Parathyroid adenoma (tissue), 2 donors: Measurements from ENCODE around the gene HDAC3.
A peak's percentile ranks its signal among the peaks of the same experiment; 100 is the strongest.

Experiments
- H2AFZ ChIP-seq: fragments of 300-600 bp; sonication (generic); one replicate; pipeline ENCODE4 v1.7.0; 2017; ENCODE audit warnings: antibody characterized with exemption, mild to moderate bottlenecking
- H3K27ac ChIP-seq: fragments of 300-600 bp; sonication (generic); one replicate; pipeline ENCODE4 v1.7.0; 2017
- H3K27me3 ChIP-seq: fragments of 300-600 bp; sonication (generic); one replicate; pipeline ENCODE4 v1.7.0; 2017; ENCODE audit warnings: low read length; ENCODE audit not compliant: control insufficient read depth, insufficient read depth
- H3K36me3 ChIP-seq: fragments of 300-600 bp; sonication (generic); one replicate; pipeline ENCODE4 v1.7.0; 2017; ENCODE audit warnings: low read length; ENCODE audit not compliant: control insufficient read depth, insufficient read depth
- H3K4me1 ChIP-seq: fragments of 300-600 bp; sonication (generic); one replicate; pipeline ENCODE4 v1.7.0; 2017; ENCODE audit warnings: control low read depth
- H3K4me2 ChIP-seq: fragments of 300-600 bp; sonication (generic); one replicate; pipeline ENCODE4 v1.7.0; 2017; ENCODE audit warnings: low read length
- H3K4me3 ChIP-seq: fragments of 300-600 bp; sonication (generic); one replicate; pipeline ENCODE4 v1.7.0; 2017; ENCODE audit warnings: low read depth, low read length
- H3K79me2 ChIP-seq: fragments of 300-600 bp; sonication (generic); one replicate; pipeline ENCODE4 v1.7.0; 2017; ENCODE audit warnings: control low read depth
- H3K9ac ChIP-seq: fragments of 300-600 bp; sonication (generic); one replicate; pipeline ENCODE4 v1.7.0; 2017; ENCODE audit warnings: mild to moderate bottlenecking
- H3K9me3 ChIP-seq: fragments of 300-600 bp; sonication (generic); one replicate; pipeline ENCODE4 v1.7.0; 2017; ENCODE audit warnings: low read length; ENCODE audit not compliant: control insufficient read depth
- TF ChIP-seq, protein P1 (sequence below): fragments of 300-600 bp; sonication (generic); IDR thresholded peaks from one replicate; pipeline ENCODE4 v1.7.0; 2017; ENCODE audit warnings: antibody characterized with exemption, mild to moderate bottlenecking
- donor health status: primary hyperparathyroidism.

Gene HDAC3

DNA sequence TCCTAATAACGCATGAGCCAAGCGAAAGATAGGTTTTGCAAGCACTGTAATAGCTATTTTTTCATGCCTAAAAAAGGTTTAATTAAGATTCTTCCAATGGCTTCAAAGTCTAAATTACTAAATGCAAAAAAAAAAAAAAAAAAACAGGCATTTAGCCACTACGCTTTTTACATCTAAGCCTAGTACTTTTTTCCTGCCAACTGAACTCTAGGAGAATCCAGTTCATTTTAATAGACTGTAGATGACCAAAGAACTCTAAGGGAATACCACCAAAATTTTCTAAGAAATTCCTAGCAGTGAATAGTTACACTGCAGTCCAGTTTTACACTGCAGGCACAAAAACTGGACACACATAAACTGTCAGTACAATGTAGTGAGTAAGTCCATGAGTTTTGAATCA is 27.6 kb downstream of the HDAC3 start:
- TF ChIP-seq, protein P1, sequence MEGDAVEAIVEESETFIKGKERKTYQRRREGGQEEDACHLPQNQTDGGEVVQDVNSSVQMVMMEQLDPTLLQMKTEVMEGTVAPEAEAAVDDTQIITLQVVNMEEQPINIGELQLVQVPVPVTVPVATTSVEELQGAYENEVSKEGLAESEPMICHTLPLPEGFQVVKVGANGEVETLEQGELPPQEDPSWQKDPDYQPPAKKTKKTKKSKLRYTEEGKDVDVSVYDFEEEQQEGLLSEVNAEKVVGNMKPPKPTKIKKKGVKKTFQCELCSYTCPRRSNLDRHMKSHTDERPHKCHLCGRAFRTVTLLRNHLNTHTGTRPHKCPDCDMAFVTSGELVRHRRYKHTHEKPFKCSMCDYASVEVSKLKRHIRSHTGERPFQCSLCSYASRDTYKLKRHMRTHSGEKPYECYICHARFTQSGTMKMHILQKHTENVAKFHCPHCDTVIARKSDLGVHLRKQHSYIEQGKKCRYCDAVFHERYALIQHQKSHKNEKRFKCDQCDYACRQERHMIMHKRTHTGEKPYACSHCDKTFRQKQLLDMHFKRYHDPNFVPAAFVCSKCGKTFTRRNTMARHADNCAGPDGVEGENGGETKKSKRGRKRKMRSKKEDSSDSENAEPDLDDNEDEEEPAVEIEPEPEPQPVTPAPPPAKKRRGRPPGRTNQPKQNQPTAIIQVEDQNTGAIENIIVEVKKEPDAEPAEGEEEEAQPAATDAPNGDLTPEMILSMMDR: no peak
- H3K9ac ChIP-seq: no peak overlapping the region
- no peak overlapping the region for H3K27ac ChIP-seq
- H3K36me3 ChIP-seq: no peaks in the 10 kb centered on the region
- no peaks in the 10 kb centered on the region for H3K27me3 ChIP-seq
- H2AFZ ChIP-seq: no peak overlapping the region
- H3K9me3 ChIP-seq: no peaks in the 10 kb centered on the region
- peaks cover 56% of the 10 kb centered on the region for H3K79me2 ChIP-seq
- peaks cover 2% of the 10 kb centered on the region for H3K4me1 ChIP-seq
- H3K4me2 ChIP-seq: no peak overlapping the region
- no peak overlapping the region for H3K4me3 ChIP-seq

DNA sequence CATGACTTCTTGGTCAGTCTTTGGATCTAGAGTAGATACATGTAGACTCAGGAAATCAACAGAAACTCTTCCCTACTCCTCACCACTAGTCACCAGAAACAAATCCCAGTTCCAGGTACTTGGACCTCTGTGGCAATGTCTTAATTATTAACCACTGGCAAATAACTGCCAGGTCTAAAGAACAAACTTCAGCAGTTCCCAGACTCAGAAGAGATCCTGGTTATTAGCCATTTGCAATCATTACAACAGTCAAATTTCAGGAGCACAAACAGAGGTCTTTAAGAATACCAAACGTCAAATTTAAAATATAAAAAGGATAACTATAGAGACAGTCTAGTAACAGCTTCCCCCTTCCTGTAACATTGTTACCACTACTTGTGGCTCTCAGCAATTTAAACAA is 28.1 kb downstream of the HDAC3 start:
- Histone ChIP-seq H3K79me2 (peaks cover 53% of the 10 kb centered on the region), H3K9me3 (no peaks in the 10 kb centered on the region), H3K4me1 (peaks cover 2% of the 10 kb centered on the region), H3K4me2 (no peak overlapping the region), H3K36me3 (no peaks in the 10 kb centered on the region), H3K9ac (no peak overlapping the region), H3K27ac (no peak overlapping the region), H2AFZ (no peak overlapping the region), H3K4me3 (no peak overlapping the region), H3K27me3 (no peaks in the 10 kb centered on the region)
- TF ChIP-seq, protein P1: no peak

DNA sequence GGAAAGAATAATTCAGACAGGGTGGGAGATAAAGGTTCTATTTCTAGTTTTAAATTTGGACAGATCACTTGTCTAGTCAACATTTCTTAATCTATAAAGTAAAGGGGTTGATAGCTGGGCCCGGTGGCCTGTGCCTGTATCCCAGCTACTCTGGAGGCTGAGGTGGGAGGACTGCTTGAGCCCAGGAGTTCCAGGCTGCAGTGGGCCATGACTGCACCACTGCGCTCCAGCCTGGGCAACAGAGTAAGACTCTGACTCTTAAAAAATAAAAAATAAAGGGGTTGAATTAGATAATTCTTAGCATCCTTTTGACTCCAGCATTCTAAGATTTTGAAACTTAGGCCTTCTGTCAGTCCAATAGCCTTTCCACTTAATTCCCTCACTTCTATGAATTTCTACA is 28.6 kb downstream of the HDAC3 start:
- no peak overlapping the region for H2AFZ ChIP-seq
- H3K4me2 ChIP-seq: no peak overlapping the region
- no peaks in the 10 kb centered on the region for H3K27me3 ChIP-seq
- TF ChIP-seq, protein P1: no peak
- no peaks in the 10 kb centered on the region for H3K9me3 ChIP-seq
- H3K79me2 ChIP-seq: peaks cover 48% of the 10 kb centered on the region
- H3K9ac ChIP-seq: no peak overlapping the region
- no peaks in the 10 kb centered on the region for H3K36me3 ChIP-seq
- H3K4me3 ChIP-seq: no peak overlapping the region
- H3K27ac ChIP-seq: no peak overlapping the region
- peaks cover 2% of the 10 kb centered on the region for H3K4me1 ChIP-seq

DNA sequence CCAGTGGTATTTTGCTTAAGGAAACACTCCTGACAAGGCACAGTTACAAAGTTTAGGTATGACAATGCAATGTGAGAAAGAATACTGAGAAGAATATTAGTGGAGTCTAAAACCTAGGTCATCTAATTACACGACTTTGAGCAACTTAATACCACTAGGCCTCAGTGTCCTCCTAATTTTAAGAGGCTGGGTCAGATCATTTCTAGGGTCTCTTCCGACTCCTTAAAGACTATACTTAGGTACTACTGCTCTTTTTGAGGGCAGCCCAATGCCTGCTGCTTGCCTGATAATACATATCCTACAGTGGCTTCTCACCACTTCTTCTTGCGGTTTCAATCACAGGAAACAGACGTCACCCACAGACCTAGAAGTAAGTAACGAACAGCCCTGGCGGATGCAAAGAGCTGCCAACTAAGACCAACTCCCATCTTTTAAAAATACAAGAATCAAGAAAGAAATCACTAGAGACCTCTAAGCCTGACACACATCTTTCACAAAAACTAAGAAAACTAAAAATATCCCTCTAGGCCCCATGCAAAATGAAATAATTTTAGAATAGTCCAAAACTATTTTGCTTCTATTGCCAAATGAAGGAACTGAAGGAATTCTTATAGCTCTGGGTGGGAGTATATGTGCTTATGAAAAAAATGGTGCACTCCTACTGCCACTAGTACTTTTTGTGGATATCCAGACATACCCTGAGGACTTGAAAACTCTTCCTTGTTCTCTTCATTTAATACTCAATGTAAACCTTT is 30.9 kb downstream of the HDAC3 start:
- Histone ChIP-seq H3K79me2 (peaks cover 48% of the 10 kb centered on the region), H3K4me1 (no peaks in the 10 kb centered on the region), H3K4me2 (no peak overlapping the region), H2AFZ (no peak overlapping the region), H3K4me3 (no peak overlapping the region), H3K9me3 (no peaks in the 10 kb centered on the region), H3K27me3 (no peaks in the 10 kb centered on the region), H3K9ac (no peak overlapping the region), H3K36me3 (no peaks in the 10 kb centered on the region), H3K27ac (peak overlapping the region; percentile 20)
- TF ChIP-seq, protein P1: no peak
